GM18909 (cell line): Measurements from ENCODE around the gene ZNF716.
"Not testable (repeated sequence)": the region's sequence is repeated elsewhere in the genome, so short reads cannot be mapped to it uniquely, and the experiment has no call there.

Experiments used
- ATAC-seq: cut with Tn5 transposase; IDR thresholded peaks from one replicate; pipeline ENCODE4 v1.9.1; 2021; ENCODE audit warnings: mild to moderate bottlenecking; ENCODE audit not compliant: unreplicated experiment, poor library complexity

ZNF716 gene

DNA sequence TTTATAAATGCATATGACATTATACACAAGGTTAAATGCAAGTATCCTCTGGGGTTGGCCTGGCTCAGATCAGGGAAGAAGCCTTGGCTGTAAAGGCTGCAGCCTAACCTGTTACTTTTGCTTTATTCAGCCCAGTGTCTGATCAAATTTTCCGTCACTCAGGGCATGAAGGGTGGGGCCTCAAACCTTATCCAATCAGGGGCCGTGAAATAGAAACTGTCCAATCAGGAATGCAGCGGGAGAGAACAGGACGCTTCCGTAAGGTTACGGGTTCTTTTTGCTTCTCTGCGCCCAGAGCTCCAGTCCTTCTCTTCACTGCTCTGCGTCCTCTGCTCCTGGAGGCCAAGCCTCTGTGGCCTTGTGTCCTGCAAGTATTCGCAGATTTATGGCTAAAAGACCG is at the start of gene ZNF716:
Gene ZNF716, plus strand, starts transcription at position 274 of the 400 bp plus-strand sequence. Its CDS starts 112 bp downstream, at position 386.
- no peak for ATAC-seq

DNA sequence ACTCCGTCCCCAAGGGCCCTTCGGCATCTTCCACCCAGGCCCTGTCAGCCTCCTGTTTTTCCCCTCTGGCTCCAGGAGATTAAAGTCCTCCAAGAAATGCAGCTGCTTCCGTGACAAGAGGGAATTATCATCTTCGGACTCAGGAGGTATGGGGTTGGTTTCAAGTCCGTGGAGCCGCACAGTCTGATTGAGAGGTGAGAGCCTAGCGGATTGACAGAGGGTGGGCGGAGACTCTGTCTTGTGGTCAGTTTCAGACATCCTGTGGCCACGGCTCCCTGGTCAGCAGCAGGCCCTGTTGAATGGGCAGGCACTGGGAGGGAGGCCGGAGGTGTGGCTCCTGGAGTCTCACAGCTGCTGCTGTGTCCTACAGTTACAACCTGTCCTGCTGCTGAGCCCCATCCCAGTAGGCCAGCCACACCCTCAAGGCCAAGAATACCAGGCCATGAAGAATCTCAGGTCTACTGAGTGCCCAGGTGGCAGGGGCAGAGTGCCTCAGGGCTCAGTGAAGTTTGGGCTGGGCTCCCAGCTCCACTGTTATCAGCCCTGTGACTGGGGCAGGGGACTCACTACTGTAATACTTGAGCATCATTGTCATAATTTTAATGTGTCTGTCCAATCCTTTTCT is 49.3 kb upstream of the ZNF716 start:
- no peak for ATAC-seq

DNA sequence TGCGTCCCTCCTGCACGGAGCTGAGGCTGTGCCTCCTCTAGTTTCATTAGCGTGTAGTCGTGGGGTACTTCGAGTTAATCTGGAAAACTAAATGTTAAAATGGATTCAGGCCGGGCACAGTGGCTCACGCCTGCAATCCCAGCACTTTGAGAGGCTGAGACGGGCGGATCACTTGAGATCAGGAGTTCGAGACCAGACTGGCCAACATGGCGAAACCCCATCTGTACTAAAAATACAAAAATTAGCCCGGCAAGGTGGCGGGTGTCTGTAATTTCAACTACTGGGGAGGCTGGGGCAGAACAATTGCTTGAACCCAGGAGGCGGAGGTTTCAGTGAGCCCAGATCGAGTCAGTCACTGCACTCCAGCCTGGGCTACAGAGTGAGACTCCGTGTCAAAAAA is 46.9 kb upstream of the ZNF716 start:
- not testable (repeated sequence) for ATAC-seq

DNA sequence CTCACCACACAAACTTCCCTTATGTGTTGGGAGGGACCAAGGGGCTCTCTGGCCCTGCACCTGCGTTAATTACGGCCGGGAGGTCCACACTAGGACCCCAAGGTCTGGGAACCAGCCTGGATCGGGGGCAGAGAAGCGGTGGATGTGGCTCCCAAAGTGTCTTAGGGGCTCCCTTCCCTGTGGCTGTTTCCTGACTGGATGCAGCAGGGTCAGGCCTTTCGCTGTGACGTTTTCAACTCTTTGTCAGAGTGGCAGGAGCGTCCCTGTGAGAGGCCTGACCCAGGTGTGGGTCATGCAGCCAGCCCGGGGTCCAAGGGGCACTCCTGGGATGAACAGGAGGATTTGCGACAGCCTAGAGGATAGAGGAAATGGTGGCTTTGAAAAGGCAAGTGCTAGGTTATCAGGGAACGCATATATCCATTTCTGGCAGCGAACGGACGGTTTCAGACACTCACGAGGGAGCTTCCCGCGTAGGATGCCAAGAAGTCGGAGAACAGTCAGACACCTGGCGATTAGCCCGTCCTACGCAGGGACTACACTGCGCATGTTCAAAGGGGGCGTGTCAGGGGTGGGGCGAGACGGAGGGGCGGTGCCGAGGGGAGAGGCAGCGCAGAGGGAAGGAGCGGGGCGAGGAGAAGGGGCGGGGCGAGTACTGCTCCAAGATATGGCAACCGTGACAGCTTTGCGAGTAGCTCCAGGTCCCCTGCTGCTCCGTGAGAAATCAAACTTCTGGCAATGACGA is 46.2 kb upstream of the ZNF716 start:
- ATAC-seq: no peak

DNA sequence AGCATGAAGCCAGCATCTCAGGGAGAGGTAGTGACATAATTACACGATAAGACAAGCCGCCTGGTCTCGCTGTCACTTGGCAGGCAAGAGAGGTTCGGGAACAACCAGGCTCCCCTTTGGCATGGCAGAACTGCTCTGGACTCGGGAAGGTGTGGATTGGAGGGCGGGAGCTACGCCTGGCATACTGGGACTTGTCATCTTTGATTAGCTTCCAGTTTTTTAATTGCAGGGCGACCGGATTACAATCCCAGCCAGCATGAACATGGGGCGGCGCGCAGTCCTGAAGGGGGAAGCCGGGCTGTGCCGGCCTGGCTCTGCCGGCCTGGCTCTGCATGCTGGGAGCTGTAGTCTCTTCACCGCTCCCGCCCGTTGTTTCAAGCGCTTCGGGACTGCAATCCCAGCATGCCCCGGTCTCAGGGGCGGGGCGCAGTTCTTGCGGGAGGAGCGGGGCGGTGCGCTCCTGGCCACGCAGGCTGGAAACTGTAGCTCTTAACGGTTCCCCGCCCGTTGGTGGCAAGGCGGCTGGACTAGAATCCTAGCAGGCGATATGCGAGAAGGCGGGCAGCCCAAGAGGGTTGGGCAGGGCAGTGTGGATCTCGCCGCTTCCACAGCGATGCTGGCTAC is 45.5 kb upstream of the ZNF716 start:
- ATAC-seq: no peak

DNA sequence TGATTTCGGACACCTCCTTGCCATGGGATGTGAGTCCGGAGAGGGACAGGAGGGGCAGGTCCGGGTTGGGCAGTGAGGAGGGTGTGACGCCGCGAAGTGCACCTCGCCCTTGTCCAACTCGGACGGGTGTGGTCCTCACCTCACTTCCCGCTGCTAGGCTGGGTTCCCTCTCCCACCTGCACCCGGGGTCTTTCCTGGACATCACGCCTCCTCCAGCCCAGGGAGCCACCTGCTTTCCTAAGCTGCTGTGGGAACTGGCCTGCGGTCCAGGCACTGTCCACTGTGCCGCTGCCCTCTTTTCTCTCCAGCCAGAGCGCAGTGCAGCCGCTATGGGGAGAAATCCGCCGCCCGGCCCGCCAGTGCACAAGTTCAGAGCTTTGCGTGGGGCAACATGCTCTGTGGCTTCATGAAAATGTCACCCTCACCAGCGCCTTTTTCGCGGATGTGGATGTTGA is 45.0 kb upstream of the ZNF716 start:
- no peak for ATAC-seq

DNA sequence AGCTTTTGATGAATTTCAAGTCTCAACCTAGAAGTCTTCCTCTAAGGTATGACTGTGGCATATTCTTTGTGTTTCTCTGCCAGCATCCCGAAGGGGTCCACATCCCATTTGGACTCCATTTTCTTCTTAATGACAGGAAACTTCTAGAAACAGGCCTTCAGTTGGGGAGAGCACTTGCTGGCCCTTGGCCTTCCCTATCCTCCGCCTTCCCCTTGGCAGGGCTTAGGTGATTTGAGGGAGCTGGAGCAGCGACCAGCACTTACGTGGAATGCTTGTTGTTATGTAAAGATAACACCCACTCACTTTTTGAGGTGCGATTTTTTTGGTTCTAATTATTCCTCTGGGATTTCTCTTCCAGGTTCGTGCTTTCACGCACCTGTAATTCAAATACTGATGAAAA is 42.9 kb upstream of the ZNF716 start:
- ATAC-seq: no peak

DNA sequence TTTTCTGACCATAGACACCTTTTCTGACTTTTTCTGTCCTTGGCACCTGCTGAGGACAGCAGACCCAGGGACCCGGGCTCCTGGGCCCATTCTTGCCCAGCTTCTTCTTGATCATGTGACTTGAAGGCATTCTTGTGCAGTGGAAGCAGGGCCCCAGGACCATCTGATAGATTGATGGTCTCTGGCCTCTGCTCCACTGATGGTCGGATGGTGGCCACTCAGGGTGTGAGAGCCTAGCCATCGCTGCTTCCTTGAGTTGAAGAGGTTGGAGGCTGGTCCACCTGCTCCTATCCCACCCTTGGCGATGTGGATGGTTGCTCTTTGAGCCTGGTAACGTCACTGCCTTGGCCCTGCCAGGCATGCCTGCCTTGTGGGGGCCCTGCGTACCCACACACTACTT is 37.8 kb upstream of the ZNF716 start:
- ATAC-seq: no peak

DNA sequence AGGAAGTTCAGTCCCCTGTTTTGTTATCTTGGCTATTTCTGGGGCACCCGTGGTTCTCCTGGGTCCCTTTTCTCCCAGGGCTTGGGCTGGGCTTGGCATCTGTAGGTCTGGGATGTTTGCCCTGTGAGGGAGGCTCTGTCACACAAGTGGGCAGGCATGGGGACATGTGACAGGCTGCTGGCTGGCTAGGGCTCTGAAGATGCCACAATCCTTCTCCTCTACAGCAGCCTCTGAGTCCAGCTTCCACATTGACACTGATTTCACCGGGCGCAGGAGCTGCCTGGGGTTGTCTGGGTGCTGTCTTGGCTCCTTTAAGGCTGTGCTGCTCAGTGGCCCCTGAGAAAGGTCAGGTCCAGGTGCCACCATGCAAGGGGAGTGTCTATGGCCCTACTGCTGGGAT is 37.4 kb upstream of the ZNF716 start:
- ATAC-seq: no peak

DNA sequence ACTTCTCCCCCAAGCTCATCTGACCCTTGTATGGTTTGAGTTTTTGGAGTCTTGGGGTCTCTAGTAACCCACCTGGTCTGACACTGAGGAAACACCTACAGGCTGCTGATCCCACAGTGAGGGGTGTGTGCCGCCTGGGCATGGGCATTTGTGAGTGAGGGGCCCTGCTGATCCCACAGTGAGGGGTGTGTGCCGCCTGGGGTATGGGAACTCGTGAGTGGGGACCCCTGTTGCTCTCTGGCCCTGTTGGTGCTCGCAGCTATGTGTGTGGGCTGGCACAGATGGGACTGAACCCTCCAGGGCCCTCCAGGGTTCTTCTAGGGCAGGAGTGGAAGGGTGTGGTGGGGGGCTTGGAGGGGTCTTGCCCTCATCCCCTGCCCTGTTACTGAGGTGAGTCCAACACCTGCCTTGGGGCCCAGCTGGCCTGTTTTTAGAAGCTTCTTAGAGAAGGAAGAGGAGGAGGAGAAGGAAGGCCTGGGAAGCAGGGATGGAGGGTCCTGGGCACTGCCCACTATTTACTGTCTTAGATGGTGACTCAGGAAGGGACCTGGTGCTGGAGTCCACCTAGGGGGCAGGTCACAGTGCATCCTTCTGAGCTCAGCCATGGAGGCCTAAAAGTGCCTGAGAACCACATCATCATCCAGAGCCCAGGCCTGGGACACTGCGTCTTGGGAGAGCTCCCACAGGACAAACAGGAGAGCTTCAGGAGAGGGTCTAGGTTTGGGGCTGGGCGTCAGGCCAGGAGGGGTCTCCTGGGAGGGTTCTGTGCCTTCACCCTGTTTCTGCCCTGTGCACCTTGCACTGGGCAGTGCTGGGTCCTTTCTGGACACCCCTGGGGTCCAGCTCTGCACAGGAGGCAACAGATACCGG is 36.2 kb upstream of the ZNF716 start:
- no peak for ATAC-seq

DNA sequence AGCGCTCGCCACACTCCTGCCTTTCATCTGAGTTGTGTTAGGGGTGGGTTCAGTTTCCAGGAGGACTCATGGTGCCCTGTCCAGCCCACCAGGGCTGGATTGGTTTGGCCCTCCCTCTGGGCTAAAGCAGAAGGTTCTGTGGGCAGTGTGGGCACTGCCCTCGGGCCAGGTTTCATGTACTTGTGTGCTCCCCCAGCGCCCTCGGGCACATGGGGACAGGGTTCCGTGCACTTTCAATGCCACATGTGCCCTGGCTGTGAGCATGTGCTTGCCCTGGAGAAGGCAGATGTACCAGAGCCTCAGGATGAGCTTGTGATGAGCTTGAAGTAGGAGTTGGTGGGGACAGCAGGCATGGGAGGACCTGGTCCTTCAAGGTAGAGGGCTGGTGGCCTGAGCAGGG is 35.6 kb upstream of the ZNF716 start:
- no peak for ATAC-seq

DNA sequence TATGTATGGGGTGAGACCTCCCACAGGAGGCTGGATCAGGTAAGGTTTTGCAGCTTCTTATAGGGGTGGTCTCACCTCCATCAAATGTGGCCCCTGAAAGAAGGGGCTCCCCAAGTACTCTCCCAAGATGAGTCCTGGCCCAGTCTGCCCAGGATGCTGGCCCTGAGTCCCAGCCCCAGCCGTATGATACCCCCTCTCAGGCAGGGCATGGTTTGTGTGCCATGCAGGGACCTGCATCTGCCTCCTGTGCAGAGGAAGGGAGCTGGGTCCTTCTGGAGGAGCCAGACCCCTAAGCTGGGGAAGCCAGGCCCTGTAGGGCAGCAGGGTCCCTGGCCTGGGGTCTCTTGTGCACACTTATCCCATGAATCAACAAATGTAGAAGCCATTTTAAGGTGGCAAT is 35.1 kb upstream of the ZNF716 start:
- no peak for ATAC-seq

DNA sequence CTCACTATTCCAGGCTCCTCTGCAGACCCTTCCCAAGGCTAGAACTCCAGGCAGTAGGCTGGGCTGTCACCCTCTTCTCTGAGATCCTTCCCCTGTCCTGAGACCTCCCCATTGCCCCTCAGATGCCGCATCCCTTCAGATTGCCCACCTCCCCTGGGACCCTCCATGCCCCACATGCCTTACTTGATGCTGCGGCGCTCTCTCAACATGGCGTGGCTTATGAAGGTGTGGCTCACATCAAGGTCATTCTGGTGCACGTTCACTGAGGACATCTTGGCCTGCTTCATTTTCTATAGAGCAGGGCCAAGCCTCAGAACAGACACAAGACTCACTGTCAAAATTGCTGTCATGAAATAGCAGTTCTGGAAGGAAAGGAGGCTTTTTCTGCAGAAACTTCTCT is 34.7 kb upstream of the ZNF716 start:
- no peak for ATAC-seq

DNA sequence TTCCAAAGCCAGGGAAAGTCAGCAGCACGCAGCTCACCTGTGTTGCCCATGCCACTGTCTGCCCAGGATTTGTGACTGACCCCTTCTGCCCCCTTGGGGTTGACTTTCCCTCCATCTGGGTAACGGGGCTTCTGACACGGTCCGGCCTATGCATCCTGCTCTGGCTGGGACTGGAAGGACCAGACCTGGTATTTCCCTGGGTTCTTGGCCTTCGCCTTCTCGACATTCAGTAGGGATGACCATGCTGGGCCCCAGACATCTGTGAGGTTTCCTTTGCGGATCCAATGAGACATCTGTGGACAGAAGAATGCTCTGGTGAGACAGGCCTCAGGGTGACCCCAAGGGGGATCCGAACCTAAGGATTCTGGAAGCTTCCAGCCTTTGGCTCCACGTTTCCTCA is 34.2 kb upstream of the ZNF716 start:
- ATAC-seq: no peak

DNA sequence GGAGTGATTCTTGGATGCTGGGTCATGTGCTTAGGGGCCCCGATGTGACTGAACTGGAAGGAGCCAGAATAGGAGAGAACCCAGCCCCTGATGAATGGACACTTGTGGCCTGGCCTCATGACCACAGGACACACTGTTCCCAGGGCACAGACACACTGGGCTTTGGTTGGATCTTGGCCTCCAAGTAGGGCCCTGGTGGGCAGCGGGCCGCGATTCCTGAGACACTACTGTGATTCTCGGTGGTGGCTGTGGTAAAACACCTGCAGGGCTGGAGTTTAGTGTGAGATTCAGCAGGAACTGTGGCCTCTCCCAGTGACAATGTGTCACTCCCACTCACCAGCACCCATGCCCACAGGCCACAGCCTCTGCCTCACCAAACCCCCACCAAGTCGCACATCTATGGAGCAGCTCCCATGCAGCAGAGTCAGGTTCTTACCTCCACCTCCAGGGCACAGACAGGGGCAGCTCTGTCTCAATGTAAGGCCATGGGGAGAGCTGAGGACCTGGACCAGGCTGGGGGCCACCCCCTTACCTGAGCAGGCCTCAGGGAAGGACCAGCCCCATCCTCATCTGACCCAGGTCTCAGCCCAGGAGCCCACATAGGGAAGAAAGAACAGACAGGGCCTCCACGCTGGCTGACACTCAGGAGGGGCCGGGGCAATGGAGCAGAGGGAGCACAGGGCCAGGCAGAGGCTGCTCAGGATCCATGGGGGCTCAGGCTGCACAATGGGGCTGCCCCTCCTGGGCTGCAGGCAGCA is 33.2 kb upstream of the ZNF716 start:
- ATAC-seq: no peak

DNA sequence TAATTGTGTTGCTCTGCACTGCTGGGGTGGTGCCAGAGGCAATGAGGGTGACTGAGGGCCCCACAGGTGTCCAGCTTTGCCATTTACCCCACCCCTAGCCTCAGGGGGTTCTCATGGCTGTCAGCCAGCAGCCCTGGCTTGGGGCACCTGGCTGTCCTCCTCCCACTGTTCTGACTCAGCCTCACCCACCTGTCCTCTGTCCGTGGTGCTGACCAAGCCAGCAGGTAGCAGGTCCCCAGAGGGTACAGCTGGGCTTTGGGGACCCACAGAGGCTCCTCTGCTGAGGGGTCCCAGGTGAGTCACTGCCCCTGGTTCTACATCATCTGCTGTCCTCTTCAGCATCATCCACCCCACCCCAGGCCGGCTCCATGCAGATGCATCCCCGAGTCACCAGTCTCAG is 32.2 kb upstream of the ZNF716 start:
- ATAC-seq: no peak

DNA sequence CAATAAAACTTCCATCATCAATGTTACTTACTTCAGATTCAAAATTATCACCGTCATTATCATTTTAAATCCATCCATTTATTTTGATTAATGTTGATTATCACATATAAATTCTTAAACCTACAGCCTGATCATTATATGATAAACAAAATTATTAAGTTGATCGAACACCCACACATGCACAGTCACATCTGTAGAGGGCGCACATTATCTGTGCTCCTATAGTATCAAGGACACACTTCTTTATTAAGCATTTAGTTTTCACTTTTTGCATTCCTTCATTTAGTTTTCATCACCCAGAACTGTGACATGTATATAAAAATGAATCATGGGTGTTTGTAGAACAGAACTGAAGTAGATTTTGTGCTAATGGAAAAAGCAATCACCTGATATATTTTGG is 26.2 kb upstream of the ZNF716 start:
- ATAC-seq: no peak

DNA sequence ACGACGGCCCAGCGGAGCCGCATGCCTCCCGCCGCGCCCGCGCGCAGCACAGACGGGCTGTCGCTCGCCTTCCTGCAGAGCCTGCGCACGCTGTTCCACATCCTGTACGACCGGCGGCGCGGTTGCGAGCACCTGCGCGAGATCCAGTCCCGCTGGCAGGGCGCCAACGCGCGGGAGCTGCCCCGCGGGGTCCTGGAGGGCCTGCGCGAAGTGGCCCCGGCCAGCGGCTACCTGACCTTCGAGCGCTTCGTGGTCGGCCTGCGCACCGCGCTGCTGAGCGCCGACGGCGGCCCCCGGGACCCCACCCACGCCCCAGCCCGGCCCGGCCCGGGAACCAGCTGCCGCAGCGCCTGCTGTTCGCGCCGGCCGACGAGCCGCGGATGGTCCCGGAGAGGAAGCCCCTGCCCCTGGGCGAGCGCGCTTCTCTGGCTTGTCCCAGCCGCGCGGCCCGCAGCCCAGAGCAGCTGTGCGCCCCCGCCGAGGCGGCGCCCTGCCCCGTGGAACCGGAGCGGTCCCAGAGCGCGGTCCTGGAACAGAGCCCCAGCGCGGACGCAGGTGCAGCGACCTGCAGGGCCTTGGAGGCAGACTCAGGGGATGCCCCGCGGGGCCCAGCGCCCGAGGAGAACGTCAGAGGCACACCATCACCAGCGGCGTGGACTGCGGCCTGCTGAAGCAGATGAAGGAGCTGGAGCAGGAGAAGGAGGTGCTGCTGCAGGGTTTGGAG is 25.3 kb upstream of the ZNF716 start:
- ATAC-seq: no peak

DNA sequence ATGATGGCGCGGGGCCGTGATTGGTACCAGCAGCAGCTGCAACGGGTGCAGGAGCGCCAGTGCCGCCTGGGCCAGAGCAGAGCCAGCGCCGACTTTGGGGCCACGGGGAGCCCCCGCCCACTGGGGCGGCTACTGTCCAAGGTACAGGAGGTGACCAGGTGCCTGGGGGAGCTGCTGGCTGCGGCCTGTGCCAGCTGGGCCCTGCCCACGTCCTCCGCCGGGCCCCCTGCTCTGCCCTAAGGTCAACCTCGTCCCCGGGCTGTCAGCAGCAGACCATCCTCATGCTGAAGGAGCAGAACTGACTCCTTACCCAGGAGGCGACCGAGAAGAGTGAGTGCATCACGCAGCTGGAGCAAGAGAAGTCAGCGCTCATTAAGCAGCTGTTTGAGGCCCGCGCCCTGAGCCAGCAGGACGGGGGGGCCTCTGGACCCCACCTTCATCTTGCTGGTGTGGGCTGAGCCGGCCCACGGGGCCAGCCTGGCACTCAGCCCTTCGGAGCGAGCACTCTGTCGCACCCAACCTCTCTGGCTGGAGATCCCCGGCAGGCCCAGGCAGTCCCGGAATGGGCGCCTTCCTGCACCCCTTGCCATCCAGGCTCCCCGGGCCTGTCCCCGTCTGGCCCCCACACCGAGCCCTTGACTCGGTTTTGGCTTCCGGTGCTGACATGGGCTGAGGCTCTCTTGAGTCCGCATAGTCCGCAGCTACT is 24.6 kb upstream of the ZNF716 start:
- no peak for ATAC-seq
